MCF 10A (cell line): ENCODE data around the gene KCNMA1. TPM values are rescaled to one million over a fixed set of nuclear protein-coding genes. Genes with fewer than 3 reads are reported as not detected.

Experiments used
- BruUV-seq: library from RNA; stranded (reverse); fragments of 400-500 nt; replicated peaks from 2 replicates; lab custom pipeline; 2021; lab: Mats Ljungman, UMichigan
- CTCF ChIA-PET: fragments of 300-600 bp; sonication (Branson Sonifier 250); formaldehyde crosslinking; extraction: SDS; loops from one replicate; lab custom pipeline; 2021; ENCODE audit warnings: antibody characterized with exemption, inconsistent platforms; lab: Yijun Ruan, JAX
- POLR2A ChIA-PET: fragments of 300-600, 350-650 bp; sonication (Branson Sonifier 250); formaldehyde crosslinking; extraction: SDS; loops from one replicate; lab custom pipeline; 2020; ENCODE audit warnings: antibody characterized with exemption, inconsistent platforms; lab: Yijun Ruan, JAX
- DNase-seq: peaks from one replicate; pipeline ENCODE4 v3.0.0-alpha.2; 2018; ENCODE audit not compliant: unreplicated experiment
- H3K27ac Mint-ChIP-seq: one replicate; pipeline ENCODE4 v1.8.0; 2022; ENCODE audit warnings: mild to moderate bottlenecking, low read depth, mixed read lengths; ENCODE audit not compliant: unreplicated experiment
- H3K27me3 Mint-ChIP-seq: one replicate; pipeline ENCODE4 v1.8.0; 2022; ENCODE audit warnings: mixed read lengths; ENCODE audit not compliant: insufficient read depth, unreplicated experiment
- H3K36me3 Mint-ChIP-seq: one replicate; pipeline ENCODE4 v1.8.0; 2022; ENCODE audit warnings: mild to moderate bottlenecking, moderate library complexity, mixed read lengths; ENCODE audit not compliant: insufficient read depth, unreplicated experiment
- H3K4me1 Mint-ChIP-seq: one replicate; pipeline ENCODE4 v1.8.0; 2022; ENCODE audit warnings: mixed read lengths; ENCODE audit not compliant: insufficient read depth, unreplicated experiment
- H3K4me3 Mint-ChIP-seq: one replicate; pipeline ENCODE4 v1.8.0; 2022; ENCODE audit warnings: mild to moderate bottlenecking, moderate library complexity, mixed read lengths; ENCODE audit not compliant: unreplicated experiment
- H3K9me3 Mint-ChIP-seq: one replicate; pipeline ENCODE4 v1.8.0; 2022; ENCODE audit warnings: mixed read lengths; ENCODE audit not compliant: unreplicated experiment
- CTCF ChIP-seq: fragments of 200-600 bp; IDR thresholded peaks from one replicate; pipeline ENCODE4 v1.8.0; 2022; ENCODE audit warnings: antibody characterized with exemption, mild to moderate bottlenecking; ENCODE audit not compliant: unreplicated experiment
- intact Hi-C: fragments of 100-400 bp; cut with micrococcal nuclease; formaldehyde crosslinking; loops from 2 replicates; pipeline ENCODE4 v1.14.1; 2022
- total RNA-seq: library from RNA; stranded (reverse); gene quantifications from 2 replicates; pipeline ENCODE4 v1.2.3, GENCODE V29; 2022

The KCNMA1 gene
- total RNA-seq, 1 experiment from 2014 or later, result 7.5 TPM

GRCh38 chr10:76921383-76922010 lies 716.1 kb downstream of the KCNMA1 start:
- no peak for TF ChIP-seq CTCF
- Mint-ChIP-seq H3K27ac (no peak overlapping the region), H3K4me3 (no peak overlapping the region), H3K36me3 (no peaks in the 10 kb centered on the region), H3K4me1 (peaks cover 4% of the 10 kb centered on the region), H3K9me3 (no peaks in the 10 kb centered on the region), H3K27me3 (no peaks in the 10 kb centered on the region)
- intact Hi-C loops, result no loop called here
- ChIA-PET POLR2A (no interaction called here), CTCF (no interaction called here)
- DNase-seq, result no peak
- no TSS peak for BruUV-seq

DNA sequence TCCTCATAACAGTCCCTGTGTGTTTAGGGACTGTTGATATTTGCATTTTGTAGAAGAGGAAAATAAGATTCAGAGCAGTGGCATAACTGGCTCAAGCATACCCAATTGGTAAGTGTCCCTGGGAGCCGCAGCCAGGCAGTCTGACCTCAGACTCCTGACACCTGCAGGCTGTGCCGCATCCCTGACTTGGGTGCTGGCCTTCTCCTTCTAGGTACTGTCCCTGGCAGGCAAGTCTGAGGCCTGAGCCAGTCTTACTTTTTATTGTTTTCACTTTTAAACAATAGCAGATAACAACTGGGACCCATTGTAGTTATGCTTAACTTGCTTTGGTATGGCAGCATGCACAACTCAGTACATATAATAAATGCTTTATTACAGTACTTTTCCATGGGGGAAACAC lies 717.0 kb downstream of the KCNMA1 start:
- Mint-ChIP-seq H3K4me3 (no peak overlapping the region), H3K36me3 (no peaks in the 10 kb centered on the region), H3K27ac (no peak overlapping the region), H3K4me1 (peaks cover 4% of the 10 kb centered on the region), H3K27me3 (no peaks in the 10 kb centered on the region), H3K9me3 (no peaks in the 10 kb centered on the region)
- no TSS peak for BruUV-seq
- intact Hi-C loops, result no loop called here
- POLR2A ChIA-PET, result no interaction called here
- CTCF ChIA-PET, result no interaction called here
- DNase-seq, result no peak
- no peak for TF ChIP-seq CTCF

GRCh38 chr10:76918106-76918505 lies 719.5 kb downstream of the KCNMA1 start:
- Mint-ChIP-seq H3K4me3 (no peak overlapping the region), H3K9me3 (no peaks in the 10 kb centered on the region), H3K4me1 (peaks cover 4% of the 10 kb centered on the region), H3K27ac (no peak overlapping the region), H3K27me3 (no peaks in the 10 kb centered on the region), H3K36me3 (no peaks in the 10 kb centered on the region)
- BruUV-seq, result no TSS peak
- CTCF ChIA-PET, result no interaction called here
- no peak for DNase-seq
- TF ChIP-seq CTCF, result no peak
- POLR2A ChIA-PET, result no interaction called here
- intact Hi-C loops, result no loop called here

- intact Hi-C loops, result no loop called here
- ChIA-PET POLR2A (no interaction called here), CTCF (no interaction called here)
- no peak for TF ChIP-seq CTCF
- no peak for DNase-seq
- H3K4me1 Mint-ChIP-seq, result peaks cover 4% of the 10 kb centered on the region
- H3K9me3 Mint-ChIP-seq, result no peaks in the 10 kb centered on the region
- no peaks in the 10 kb centered on the region for H3K27me3 Mint-ChIP-seq
- BruUV-seq, result no TSS peak
- H3K36me3 Mint-ChIP-seq, result no peaks in the 10 kb centered on the region
- H3K27ac Mint-ChIP-seq, result no peak overlapping the region
- H3K4me3 Mint-ChIP-seq, result no peak overlapping the region
These were observed 720.5 kb downstream of the KCNMA1 start for GRCh38 chr10:76917071-76917470.
